Fibroblast of the aortic adventitia (primary cell): ENCODE data around the gene DLEC1. TPM values are rescaled to one million over a fixed set of nuclear protein-coding genes. Genes with fewer than 3 reads are reported as not detected.

Experiments used
- DNase-seq: peaks from one replicate; pipeline ENCODE4 v3.0.0-alpha.2; 2010; ENCODE audit warnings: low read depth
- H3K4me3 ChIP-seq: 2 replicates; pipeline ENCODE4 v1.5.1; 2011; ENCODE audit warnings: low read depth, mild to moderate bottlenecking, control low read depth, low read length, moderate library complexity
- CTCF ChIP-seq: IDR thresholded peaks from 2 replicates; pipeline ENCODE4 v1.5.1; 2011; ENCODE audit warnings: mild to moderate bottlenecking, low read length, control low read depth, inconsistent platforms; ENCODE audit not compliant: insufficient read depth
- total RNA-seq: library from RNA; depleted of rRNA; stranded (reverse); fragments of >200 nt; gene quantifications from 2 replicates; pipeline ENCODE4 v1.2.3, GENCODE V29; 2012; ENCODE audit warnings: low replicate concordance

DLEC1 gene
- total RNA-seq, 1 donor: 0.09 TPM

GRCh38 chr3:38137615-38138348 lies 98.8 kb downstream of the DLEC1 start:
- DNase-seq: no peak
- no peak for TF ChIP-seq CTCF
- peak overlapping the region; percentile 91 for H3K4me3 ChIP-seq

- peak; percentile 51 for DNase-seq
- H3K4me3 ChIP-seq: peak within 1 kb of the TSS; percentile 91
- TF ChIP-seq CTCF: peak; percentile 24
Measured at GRCh38 chr3:38138349-38139190, 99.6 kb downstream of the DLEC1 start, which contains the start of gene MYD88. Gene MYD88, plus strand, starts transcription at chr3:38138661. Its CDS starts 40 bp downstream, at chr3:38138701.

- TF ChIP-seq CTCF: no peak
- H3K4me3 ChIP-seq: peak overlapping the region; percentile 91
- no peak for DNase-seq
Measured at GRCh38 chr3:38139191-38139590, 100.2 kb downstream of the DLEC1 start.

GRCh38 chr3:38139652-38140051 lies 100.6 kb downstream of the DLEC1 start:
- no peak for TF ChIP-seq CTCF
- H3K4me3 ChIP-seq: peak overlapping the region; percentile 91
- DNase-seq: no peak

- no peak overlapping the region for H3K4me3 ChIP-seq
- TF ChIP-seq CTCF: no peak
Measured at GRCh38 chr3:38140326-38141172, 101.5 kb downstream of the DLEC1 start.

GRCh38 chr3:38141173-38141951 lies 102.4 kb downstream of the DLEC1 start:
- no peak for TF ChIP-seq CTCF
- H3K4me3 ChIP-seq: no peak overlapping the region
- DNase-seq: no peak

More at GRCh38 chr3:38140326-38141172, 101.5 kb downstream of the DLEC1 start:
- DNase-seq: no peak
